Epithelial cell of esophagus (primary cell): ENCODE data around the gene SHISA6.

ENCODE experiments used
- DNase-seq: peaks from one replicate; pipeline ENCODE4 v3.0.0; 2010; ENCODE audit warnings: low read depth
- H3K4me3 ChIP-seq: 2 replicates; pipeline ENCODE4 v1.5.1; 2011; ENCODE audit warnings: mild to moderate bottlenecking, low read length, control low read depth
- TF ChIP-seq, protein P1 (sequence below): IDR thresholded peaks from 2 replicates; pipeline ENCODE4 v1.5.1; 2011; ENCODE audit warnings: low read depth, mild to moderate bottlenecking, low read length, control low read depth, inconsistent platforms; ENCODE audit not compliant: insufficient read depth; ENCODE audit errors: missing control alignments

The SHISA6 gene

DNA sequence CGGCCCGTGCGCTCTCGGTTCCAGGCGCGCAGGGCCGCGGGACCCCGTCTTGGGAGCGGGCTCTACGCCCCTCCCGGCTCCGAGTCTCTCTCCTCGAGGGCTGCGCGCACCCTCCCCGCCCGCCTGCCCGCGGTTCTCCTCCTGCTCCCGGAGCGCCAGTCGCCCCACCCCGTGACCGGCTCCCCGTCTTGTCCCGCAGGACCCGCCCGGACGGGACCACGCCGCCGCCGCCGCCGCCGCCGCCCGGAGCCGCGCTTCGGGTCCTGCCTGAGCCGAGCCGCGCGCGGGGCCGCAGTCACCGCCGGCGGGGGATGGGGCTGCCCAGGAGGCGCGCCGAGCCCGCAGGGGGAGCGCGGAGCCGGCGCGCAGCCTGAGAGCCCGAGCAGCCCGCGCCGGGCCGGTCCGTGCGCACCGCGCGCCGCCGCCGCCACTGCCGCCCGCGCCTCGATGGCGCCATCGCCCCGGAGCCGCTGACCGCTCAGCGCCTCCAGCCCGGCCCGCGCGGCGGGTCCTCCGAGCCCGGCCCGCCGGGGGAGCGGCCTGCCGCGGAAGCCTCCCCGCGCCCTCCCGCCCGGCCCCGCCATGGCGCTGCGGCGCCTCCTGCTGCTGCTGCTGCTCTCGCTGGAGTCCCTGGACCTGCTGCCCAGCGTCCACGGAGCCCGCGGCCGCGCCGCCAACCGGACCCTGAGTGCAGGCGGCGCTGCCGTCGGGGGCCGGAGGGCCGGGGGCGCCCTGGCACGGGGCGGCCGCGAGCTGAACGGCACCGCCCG lies at the start of gene SHISA6:
Gene SHISA6 (plus strand): TSS at position 373 of the 770 bp plus-strand sequence.
- TF ChIP-seq, protein P1, sequence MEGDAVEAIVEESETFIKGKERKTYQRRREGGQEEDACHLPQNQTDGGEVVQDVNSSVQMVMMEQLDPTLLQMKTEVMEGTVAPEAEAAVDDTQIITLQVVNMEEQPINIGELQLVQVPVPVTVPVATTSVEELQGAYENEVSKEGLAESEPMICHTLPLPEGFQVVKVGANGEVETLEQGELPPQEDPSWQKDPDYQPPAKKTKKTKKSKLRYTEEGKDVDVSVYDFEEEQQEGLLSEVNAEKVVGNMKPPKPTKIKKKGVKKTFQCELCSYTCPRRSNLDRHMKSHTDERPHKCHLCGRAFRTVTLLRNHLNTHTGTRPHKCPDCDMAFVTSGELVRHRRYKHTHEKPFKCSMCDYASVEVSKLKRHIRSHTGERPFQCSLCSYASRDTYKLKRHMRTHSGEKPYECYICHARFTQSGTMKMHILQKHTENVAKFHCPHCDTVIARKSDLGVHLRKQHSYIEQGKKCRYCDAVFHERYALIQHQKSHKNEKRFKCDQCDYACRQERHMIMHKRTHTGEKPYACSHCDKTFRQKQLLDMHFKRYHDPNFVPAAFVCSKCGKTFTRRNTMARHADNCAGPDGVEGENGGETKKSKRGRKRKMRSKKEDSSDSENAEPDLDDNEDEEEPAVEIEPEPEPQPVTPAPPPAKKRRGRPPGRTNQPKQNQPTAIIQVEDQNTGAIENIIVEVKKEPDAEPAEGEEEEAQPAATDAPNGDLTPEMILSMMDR = no peak
- DNase-seq = no peak
- H3K4me3 ChIP-seq = no peak within 1 kb of the TSS

- TF ChIP-seq, protein P1 = no peak
- no peak overlapping the region for H3K4me3 ChIP-seq
- DNase-seq = no peak
These were observed 45.2 kb upstream of the SHISA6 start for GRCh38 chr17:11195801-11196200.

- no peak overlapping the region for H3K4me3 ChIP-seq
- no peak for DNase-seq
- TF ChIP-seq, protein P1 = no peak
These were observed 36.0 kb upstream of the SHISA6 start for GRCh38 chr17:11204991-11205390.

- TF ChIP-seq, protein P1 = no peak
These were observed 35.4 kb upstream of the SHISA6 start for GRCh38 chr17:11205659-11206058.

DNA sequence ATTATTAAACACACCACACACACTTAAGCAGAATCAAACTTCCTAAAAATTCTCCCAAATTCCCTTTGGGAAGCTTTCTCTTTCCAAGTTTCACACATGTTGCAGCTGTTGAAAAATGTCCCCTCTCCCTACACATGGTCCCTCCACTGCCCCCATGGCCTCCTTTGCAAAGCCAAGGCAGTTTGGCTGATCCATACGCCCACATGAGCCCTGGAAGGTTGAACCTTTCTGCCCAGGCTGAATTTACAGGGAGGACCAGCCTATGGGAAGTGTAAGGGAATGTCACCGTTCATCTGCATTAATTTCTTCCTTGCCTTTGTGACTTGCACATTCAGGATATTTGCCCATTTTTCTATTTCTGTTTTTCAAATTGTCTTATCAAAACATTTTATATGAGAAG lies 31.1 kb upstream of the SHISA6 start:
- TF ChIP-seq, protein P1 = no peak
- DNase-seq = no peak
- H3K4me3 ChIP-seq = no peak overlapping the region

More at GRCh38 chr17:11205659-11206058, 35.4 kb upstream of the SHISA6 start:
- H3K4me3 ChIP-seq = no peak overlapping the region
- DNase-seq = no peak

GRCh38 chr17:11212792-11213191 lies 28.2 kb upstream of the SHISA6 start:
- no peak for DNase-seq
- TF ChIP-seq, protein P1 = no peak
- no peak overlapping the region for H3K4me3 ChIP-seq

DNA sequence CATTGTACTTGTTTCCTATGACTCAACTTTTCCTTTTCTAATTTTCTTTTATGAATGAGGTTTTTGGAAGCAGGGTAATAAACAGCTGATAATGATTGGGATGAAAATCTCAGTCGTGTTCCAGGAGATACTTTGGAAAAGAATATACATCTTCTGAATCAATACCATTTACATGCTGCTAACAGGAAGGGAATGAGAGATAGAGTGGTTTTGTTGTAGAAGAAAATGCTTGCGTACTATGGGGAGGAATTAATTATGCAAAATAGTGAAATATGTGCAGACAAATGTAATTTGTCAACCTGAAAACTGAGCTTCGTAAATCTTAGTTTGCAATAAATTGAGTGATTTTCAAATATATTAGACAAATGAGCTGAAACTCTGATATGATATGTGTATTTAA lies 24.0 kb upstream of the SHISA6 start:
- TF ChIP-seq, protein P1 = no peak
- no peak for DNase-seq
- no peak overlapping the region for H3K4me3 ChIP-seq
